Natural killer cell (primary cell): ENCODE results near the gene PTPRN2. TPM values are rescaled to one million over a fixed set of nuclear protein-coding genes. Genes with fewer than 3 reads are reported as not detected.

ENCODE experiments used
- ATAC-seq, 3 donors: fragments of 150-1000 bp in 2 of 3; fragments of 200-7000 bp in 1 of 3; cut with Tn5 transposase; 1 replicate in 1 of 3; 2 replicates in 2 of 3; pipeline ENCODE4 v1.10.0; 2021; ENCODE audit warnings: mild to moderate bottlenecking in 2 of 3, moderate library complexity in 2 of 3
- DNase-seq, 2 donors: peaks; one replicate each; pipeline versions ENCODE4 v3.0.0 to v3.0.0-alpha.2; 2013 to 2021; ENCODE audit warnings: mixed read lengths in 1 of 2
- H3K27ac ChIP-seq: one replicate; pipeline ENCODE4 v1.5.1; 2013; ENCODE audit warnings: mild to moderate bottlenecking, low read length
- H3K27me3 ChIP-seq: one replicate; pipeline ENCODE4 v1.6.1; 2013; ENCODE audit warnings: low read length; ENCODE audit not compliant: control insufficient read depth, insufficient read depth
- H3K36me3 ChIP-seq: one replicate; pipeline ENCODE4 v1.6.1; 2013; ENCODE audit warnings: low read length; ENCODE audit not compliant: control insufficient read depth, insufficient read depth
- H3K4me1 ChIP-seq: one replicate; pipeline ENCODE4 v1.6.1; 2013; ENCODE audit warnings: low read length; ENCODE audit not compliant: control insufficient read depth, insufficient read depth
- H3K4me3 ChIP-seq: one replicate; pipeline ENCODE4 v1.5.1; 2013; ENCODE audit warnings: low read length
- H3K9me3 ChIP-seq: one replicate; pipeline ENCODE4 v1.6.1; 2013; ENCODE audit warnings: low read length; ENCODE audit not compliant: control insufficient read depth, insufficient read depth
- H3K27ac Mint-ChIP-seq, 2 donors: one replicate each; pipeline ENCODE4 v1.8.0; 2022; ENCODE audit warnings: mild to moderate bottlenecking in 2 of 2, mixed read lengths in 2 of 2, moderate library complexity in 1 of 2
- H3K27me3 Mint-ChIP-seq, 2 donors: one replicate each; pipeline ENCODE4 v1.8.0; 2022; ENCODE audit warnings: low read depth in 2 of 2, mixed read lengths in 2 of 2
- H3K36me3 Mint-ChIP-seq: one replicate; pipeline ENCODE4 v1.8.0; 2022; ENCODE audit warnings: mixed read lengths
- H3K4me1 Mint-ChIP-seq, 2 donors: one replicate each; pipeline ENCODE4 v1.8.0; 2022; ENCODE audit warnings: mixed read lengths in 2 of 2
- H3K4me3 Mint-ChIP-seq: one replicate; pipeline ENCODE4 v1.8.0; 2022; ENCODE audit warnings: mild to moderate bottlenecking, moderate library complexity, mixed read lengths
- H3K9me3 Mint-ChIP-seq, 2 donors: one replicate each; pipeline ENCODE4 v1.8.0; 2022; ENCODE audit warnings: mixed read lengths in 2 of 2
- CTCF ChIP-seq: fragments of 200-600 bp; IDR thresholded peaks from one replicate; pipeline ENCODE4 v1.8.0; 2022; ENCODE audit warnings: antibody characterized with exemption
- WGBS: methylation state at CpG from one replicate; pipeline ENCODE4 v1.1.7; 2013; ENCODE audit warnings: missing lambda C conversion rate; ENCODE audit not compliant: insufficient coverage; 5-methylcytosine and 5-hydroxymethylcytosine counted together
- intact Hi-C: fragments of 100-400 bp; cut with micrococcal nuclease; formaldehyde crosslinking; loops from one replicate; pipeline ENCODE4 v1.14.2; 2022
- total RNA-seq, 4 donors: library from RNA; stranded (reverse); fragments of 120-200 nt in 1 of 4; gene quantifications; one replicate each; pipeline versions ENCODE4 v1.2.3 to v1.2.4, GENCODE V29; 2013 to 2022

Gene PTPRN2
- total RNA-seq, 3 donors from 2014 or later (not counting 1 experiment from before 2014, with no cell fraction given) = 1.3 to 2.5 (median 1.9) TPM

- Mint-ChIP-seq H3K9me3 (peaks cover 10% of the 10 kb centered on the region in 2 donors), H3K4me3 (no peak overlapping the region), H3K27me3 (peaks cover 0 to 3% of the 10 kb centered on the region in 2 donors), H3K36me3 (no peaks in the 10 kb centered on the region), H3K27ac (no peak overlapping the region), H3K4me1 (no peaks in the 10 kb centered on the region)
- Histone ChIP-seq H3K9me3 (peaks cover 6% of the 10 kb centered on the region), H3K27me3 (no peaks in the 10 kb centered on the region), H3K36me3 (no peaks in the 10 kb centered on the region), H3K4me1 (no peaks in the 10 kb centered on the region), H3K27ac (no peak overlapping the region), H3K4me3 (no peak overlapping the region)
- ATAC-seq (no peak), DNase-seq (no peak)
- 51% methylated on average over 12 of the region's 13 CpGs for WGBS
- no peak for TF ChIP-seq CTCF
- intact Hi-C loops = no loop called here
These were observed 264.8 kb downstream of the PTPRN2 start for GRCh38 chr7:158322616-158323530.

- H3K4me1 Mint-ChIP-seq = no peaks in the 10 kb centered on the region
- Histone ChIP-seq H3K4me1 (no peaks in the 10 kb centered on the region), H3K36me3 (no peaks in the 10 kb centered on the region), H3K27ac (no peak overlapping the region), H3K9me3 (peaks cover 2% of the 10 kb centered on the region), H3K4me3 (no peak overlapping the region), H3K27me3 (no peaks in the 10 kb centered on the region)
- ATAC-seq = no peak
- DNase-seq = no peak
- H3K27ac Mint-ChIP-seq = no peak overlapping the region
- H3K4me3 Mint-ChIP-seq = no peak overlapping the region
- H3K27me3 Mint-ChIP-seq = peaks cover 0 to 3% of the 10 kb centered on the region in 2 donors
- TF ChIP-seq CTCF = no peak
- peaks cover 3 to 7% of the 10 kb centered on the region in 2 donors for H3K9me3 Mint-ChIP-seq
- intact Hi-C loops = no loop called here
- 84% methylated on average over 29 of the region's 29 CpGs for WGBS
- no peaks in the 10 kb centered on the region for H3K36me3 Mint-ChIP-seq
These were observed 265.5 kb downstream of the PTPRN2 start for GRCh38 chr7:158321936-158322615.

GRCh38 chr7:158321056-158321700 is 266.4 kb downstream of the PTPRN2 start:
- Histone ChIP-seq H3K36me3 (no peaks in the 10 kb centered on the region), H3K4me1 (no peaks in the 10 kb centered on the region), H3K27me3 (no peaks in the 10 kb centered on the region), H3K4me3 (no peak overlapping the region), H3K27ac (no peak overlapping the region), H3K9me3 (peaks cover 2% of the 10 kb centered on the region)
- H3K36me3 Mint-ChIP-seq = no peaks in the 10 kb centered on the region
- no peaks in the 10 kb centered on the region for H3K9me3 Mint-ChIP-seq
- intact Hi-C loops = no loop called here
- no peak for TF ChIP-seq CTCF
- WGBS = 91% methylated on average over 28 of the region's 28 CpGs
- H3K4me3 Mint-ChIP-seq = no peak overlapping the region
- DNase-seq = no peak
- no peaks in the 10 kb centered on the region for H3K4me1 Mint-ChIP-seq
- no peak overlapping the region for H3K27ac Mint-ChIP-seq
- peaks cover 0 to 3% of the 10 kb centered on the region in 2 donors for H3K27me3 Mint-ChIP-seq
- ATAC-seq = no peak
